Right lobe of liver (tissue), 4 donors: ENCODE data around the gene P2RX2.

Experiments
- POLR2A ChIP-seq: fragments of 450-650 bp; IDR thresholded peaks from one replicate; pipeline ENCODE4 v1.6.1; 2017; ENCODE audit warnings: antibody characterized with exemption, mild to moderate bottlenecking
- TF ChIP-seq, protein P1 (sequence below), 4 donors: fragments of 200-600 bp in 3 of 4; fragments of 450-650 bp in 1 of 4; IDR thresholded peaks; one replicate each; pipeline versions ENCODE4 v1.5.1 to v1.8.0; 2016 to 2022; ENCODE audit warnings: antibody characterized with exemption in 4 of 4, mild to moderate bottlenecking in 2 of 4
- donor health status: DM: no; HTN: no; CAD: no.
- donor health status: DM: no; HTN: no; CAD: no.
- donor health status: DM: no; HTN: yes; CAD: no.

DNA sequence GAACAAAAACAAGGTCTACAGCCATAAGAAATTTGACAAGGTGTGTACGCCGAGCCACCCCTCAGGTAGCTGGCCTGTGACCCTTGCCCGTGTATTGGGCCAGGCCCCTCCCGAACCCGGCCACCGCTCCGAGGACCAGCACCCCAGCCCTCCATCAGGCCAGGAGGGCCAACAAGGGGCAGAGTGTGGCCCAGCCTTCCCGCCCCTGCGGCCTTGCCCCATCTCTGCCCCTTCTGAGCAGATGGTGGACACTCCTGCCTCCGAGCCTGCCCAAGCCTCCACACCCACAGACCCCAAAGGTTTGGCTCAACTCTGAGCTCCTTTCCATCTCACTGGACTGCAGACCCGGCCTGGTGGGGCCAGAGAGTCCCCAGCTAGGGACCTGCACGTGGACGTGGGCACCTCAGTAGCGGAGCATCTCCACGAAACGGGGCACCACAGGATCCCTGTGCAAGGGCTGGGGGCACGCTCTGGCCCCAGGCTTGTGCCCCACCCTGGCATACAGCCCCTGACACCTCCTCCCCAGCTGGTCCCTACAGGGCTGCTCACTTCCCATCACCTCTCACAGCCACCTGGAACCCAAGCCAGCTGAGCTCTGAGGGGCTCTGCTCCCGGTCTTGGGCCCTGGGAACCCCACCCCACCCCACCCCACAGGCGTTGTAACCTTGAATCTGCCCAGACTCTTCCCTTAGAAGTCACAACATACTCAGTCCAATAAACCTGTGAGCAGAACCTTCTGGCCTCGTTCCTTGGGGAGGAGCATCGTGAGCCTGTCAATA lies 3.3 kb downstream of the P2RX2 start:
- TF ChIP-seq, protein P1, sequence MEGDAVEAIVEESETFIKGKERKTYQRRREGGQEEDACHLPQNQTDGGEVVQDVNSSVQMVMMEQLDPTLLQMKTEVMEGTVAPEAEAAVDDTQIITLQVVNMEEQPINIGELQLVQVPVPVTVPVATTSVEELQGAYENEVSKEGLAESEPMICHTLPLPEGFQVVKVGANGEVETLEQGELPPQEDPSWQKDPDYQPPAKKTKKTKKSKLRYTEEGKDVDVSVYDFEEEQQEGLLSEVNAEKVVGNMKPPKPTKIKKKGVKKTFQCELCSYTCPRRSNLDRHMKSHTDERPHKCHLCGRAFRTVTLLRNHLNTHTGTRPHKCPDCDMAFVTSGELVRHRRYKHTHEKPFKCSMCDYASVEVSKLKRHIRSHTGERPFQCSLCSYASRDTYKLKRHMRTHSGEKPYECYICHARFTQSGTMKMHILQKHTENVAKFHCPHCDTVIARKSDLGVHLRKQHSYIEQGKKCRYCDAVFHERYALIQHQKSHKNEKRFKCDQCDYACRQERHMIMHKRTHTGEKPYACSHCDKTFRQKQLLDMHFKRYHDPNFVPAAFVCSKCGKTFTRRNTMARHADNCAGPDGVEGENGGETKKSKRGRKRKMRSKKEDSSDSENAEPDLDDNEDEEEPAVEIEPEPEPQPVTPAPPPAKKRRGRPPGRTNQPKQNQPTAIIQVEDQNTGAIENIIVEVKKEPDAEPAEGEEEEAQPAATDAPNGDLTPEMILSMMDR (IDR thresholded peaks at IDR 0.05), result no peak
- no peak for TF ChIP-seq POLR2A
